COLO829 (cell line): ENCODE data around the gene BMPR1A.
A peak's percentile ranks its signal among the peaks of the same experiment; 100 is the strongest.
"Not testable (repeated sequence)": the region's sequence is repeated elsewhere in the genome, so short reads cannot be mapped to it uniquely, and the experiment has no call there.

Source experiments
- DNase-seq: peaks from one replicate; pipeline ENCODE4 v3.0.0; 2012; ENCODE audit warnings: low spot score

The BMPR1A gene

GRCh38 chr10:86888585-86889381 lies 132.4 kb downstream of the BMPR1A start:
- peak; percentile 57 for DNase-seq

- no peak for DNase-seq
Observed at GRCh38 chr10:86889997-86890396, 133.6 kb downstream of the BMPR1A start.

DNA sequence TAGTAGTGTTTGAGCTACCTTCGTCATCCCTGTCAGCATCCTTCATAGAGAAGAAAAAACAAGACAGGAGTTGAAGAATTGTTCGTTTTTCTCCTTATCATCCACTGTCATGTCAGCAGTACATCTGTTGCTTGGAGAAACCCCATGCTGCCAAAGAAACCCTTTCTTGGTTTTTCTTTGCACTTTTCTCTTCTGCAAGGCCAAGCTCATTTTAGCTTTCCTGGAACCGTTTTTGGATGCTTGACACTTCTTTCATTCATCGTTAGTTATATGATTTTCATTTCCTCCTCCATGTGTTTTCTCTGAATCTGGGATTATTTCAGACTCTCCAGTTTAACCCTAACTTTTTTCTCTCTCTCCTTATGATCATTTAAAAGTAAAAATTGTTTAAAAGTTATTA lies 142.1 kb downstream of the BMPR1A start:
- no peak for DNase-seq

DNA sequence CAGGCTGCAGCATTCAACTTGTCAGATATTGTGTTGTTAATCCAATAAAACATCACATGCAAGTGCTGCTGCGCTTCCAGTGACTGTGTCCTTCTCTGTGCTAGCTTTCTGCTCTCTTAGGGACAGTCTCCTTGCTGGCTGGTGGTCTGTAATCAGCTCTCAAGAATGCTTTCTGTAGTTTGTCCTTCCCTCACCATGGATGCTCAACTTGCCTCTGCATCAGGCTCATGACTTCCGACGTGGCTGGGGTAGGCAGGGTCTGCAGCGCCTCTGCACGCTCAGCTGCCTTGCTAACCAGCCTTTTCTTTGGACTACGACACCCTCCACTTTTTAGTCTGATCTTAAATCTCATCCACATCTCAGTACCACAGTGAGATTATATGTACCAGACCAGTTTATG lies 142.7 kb downstream of the BMPR1A start:
- no peak for DNase-seq

DNA sequence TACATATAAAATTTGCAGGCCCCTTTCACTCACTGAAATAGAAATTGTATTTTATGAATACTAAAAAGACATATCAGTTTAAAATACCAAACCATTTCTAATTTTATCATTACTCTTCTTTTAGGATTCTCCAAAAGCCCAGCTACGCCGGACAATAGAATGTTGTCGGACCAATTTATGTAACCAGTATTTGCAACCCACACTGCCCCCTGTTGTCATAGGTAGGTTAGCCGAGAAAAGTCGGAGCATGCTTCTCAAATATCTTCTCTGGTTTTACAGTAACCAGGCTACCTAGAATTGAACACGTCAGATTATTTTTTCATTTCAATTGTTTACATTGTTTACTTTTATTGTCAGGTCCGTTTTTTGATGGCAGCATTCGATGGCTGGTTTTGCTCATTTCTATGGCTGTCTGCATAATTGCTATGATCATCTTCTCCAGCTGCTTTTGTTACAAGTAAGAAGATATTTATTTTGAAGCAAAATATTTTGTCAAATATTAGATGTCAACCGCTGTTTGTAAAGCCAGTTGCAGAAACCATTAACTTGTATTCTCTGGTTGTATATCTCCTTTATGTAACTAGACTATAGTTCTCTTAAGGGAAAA lies 143.4 kb downstream of the BMPR1A start:
- peak; percentile 36 for DNase-seq

GRCh38 chr10:86900955-86901354 lies 144.5 kb downstream of the BMPR1A start:
- no peak for DNase-seq

- DNase-seq, result no peak
Observed at GRCh38 chr10:86904600-86904999, 148.2 kb downstream of the BMPR1A start.

GRCh38 chr10:86905429-86905828 lies 149.0 kb downstream of the BMPR1A start:
- no peak for DNase-seq

DNA sequence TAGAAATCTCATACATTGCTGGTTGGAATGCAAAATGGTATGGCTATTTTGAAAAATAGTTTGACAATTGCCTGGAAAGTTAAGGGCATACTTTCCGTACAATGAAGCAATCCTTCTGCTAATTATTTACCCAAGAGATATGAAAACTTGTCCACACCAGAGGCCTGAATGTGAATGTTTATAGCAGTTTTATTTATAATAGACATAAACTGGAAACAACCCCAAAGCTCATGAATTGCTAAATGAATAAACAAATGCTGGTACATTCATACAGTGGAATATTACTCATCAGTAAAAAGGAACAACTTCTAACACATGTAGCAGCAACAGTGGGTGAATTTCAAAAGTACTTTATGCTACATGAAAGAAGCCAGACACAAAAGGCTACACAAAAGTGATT lies 158.3 kb downstream of the BMPR1A start:
- DNase-seq, result no peak

DNA sequence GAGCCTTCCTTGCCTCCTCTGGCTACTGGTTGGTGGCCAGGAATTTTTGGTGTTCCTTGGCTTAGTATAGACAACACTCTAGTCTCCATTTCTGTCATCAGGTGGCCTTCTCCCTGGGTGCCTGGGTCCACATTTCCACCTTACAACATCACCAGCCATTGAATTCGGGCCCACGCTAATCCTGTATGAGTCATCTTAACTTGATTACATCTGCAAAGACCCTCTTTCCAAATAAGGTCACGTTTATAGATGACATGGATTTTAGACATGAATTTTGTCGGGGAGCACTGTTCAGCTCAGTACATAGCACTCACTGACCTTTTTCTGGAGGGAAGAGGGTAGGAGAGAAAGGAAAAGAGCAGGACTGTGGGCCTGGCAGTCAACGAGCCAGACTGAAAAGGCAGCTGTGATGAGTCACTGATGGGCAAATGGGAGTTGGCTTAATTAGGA lies 161.6 kb downstream of the BMPR1A start:
- no peak for DNase-seq

DNA sequence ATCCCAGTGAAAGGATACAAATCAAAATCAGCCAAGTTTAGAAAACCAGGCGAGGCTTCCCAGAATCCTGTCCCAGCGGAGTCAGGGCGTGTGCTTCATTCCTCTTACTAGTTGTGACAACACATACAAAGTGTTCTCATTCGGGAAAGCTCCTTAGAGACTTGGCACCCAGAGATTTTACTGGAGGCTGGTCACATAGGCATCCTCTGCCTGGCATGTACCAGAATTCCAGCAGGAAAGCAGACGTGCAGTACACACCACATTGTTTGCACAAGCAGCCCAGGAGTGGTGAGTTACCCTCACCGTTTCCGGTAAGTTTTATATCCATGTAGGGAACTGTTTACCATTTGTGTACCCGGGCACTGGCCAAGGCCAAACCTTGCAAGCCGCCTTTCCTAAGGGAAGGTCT lies 166.1 kb downstream of the BMPR1A start:
- DNase-seq, result no peak

- no peak for DNase-seq
Observed at GRCh38 chr10:86929468-86930380, 173.3 kb downstream of the BMPR1A start.

DNA sequence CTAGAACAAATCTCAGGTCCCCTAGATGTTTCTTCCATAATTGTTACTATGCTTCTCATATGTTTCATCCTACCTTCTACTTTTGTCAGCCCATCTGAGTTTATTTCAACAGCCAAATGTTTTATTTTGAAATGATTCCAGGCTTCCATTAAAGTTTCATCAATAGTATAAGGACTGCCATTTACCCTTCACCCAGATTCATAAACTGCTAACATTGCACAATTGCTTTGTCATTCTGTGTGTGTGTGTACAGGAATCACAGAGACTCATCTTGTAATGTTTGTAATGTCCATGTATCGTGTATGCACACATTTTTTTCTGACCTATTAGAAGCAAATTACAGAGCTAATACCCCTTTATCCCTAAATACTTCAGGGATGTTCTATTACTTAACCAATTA lies 175.5 kb downstream of the BMPR1A start:
- no peak for DNase-seq

DNA sequence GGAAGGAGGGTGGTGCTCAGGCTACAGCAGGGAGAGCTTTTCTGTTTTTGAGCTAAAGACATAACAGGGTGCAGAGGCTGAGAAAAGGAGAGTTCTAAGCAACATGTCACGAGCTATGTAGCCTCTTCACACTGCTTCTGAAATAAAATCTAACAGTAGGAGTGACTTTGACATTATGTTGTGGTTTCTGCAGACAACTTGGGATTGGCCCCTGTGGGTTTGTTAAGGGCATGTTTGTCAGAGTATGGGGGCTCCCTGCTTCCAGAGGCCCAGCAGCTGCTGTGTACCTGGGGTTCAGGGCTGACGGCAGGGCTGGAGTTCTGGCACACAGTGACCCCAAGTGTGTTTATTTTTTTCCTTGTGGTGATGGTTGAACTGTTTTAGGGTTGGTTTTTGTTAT lies 176.3 kb downstream of the BMPR1A start:
- DNase-seq, result no peak

DNA sequence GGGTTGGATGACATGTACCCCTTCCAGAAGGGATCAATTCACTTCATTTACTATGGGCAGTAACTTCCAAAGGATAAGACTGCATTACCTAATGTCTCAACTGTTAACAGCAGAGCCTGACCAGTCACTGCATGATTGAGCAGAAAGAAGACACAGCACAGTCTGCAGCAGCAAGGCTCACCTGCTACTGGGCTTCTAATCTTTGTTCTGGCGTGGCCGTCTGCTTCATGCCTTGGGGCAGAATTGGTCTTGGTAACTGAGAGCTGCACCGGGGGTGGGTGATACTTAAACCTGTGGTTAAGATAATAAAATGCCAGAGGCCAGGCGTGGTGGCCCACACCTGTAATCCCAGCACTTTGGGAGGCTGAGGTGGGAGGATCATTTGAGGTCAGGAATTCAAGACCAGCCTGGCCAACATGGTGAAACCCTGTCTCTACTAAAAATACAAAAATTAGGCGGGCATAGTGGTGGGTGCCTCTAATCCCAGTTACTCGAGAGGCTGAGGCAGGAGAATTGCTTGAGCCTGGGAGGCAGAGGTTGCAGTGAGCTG lies 177.8 kb downstream of the BMPR1A start:
- not testable (repeated sequence) for DNase-seq

GRCh38 chr10:86936661-86937501 lies 180.5 kb downstream of the BMPR1A start:
- no peak for DNase-seq

- no peak for DNase-seq
Observed at GRCh38 chr10:86937502-86938154, 181.2 kb downstream of the BMPR1A start.

DNA sequence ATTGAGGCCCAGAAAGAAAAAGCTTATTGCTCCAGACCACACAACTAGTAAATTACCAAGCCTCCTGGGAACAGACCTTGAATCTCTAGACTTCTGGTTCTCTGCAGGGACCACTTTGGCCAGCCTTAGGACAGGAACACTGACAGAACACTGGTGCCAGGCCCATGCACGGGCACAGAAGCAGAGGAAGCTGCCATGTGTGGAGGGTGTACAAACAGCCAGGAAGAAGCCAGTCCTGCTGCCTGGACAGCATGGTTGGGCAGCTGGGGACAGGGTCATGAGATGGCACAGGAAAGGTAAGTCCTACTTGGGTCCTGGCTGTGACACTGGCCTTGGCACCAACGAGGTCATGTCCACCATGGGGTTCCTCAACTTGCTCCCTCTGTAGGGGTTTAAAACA lies 181.8 kb downstream of the BMPR1A start:
- DNase-seq, result no peak

- DNase-seq, result not testable (repeated sequence)
Observed at GRCh38 chr10:86940076-86940475, 183.7 kb downstream of the BMPR1A start.

GRCh38 chr10:86940677-86941076 lies 184.3 kb downstream of the BMPR1A start:
- no peak for DNase-seq

- no peak for DNase-seq
Observed at GRCh38 chr10:86941426-86941825, 185.0 kb downstream of the BMPR1A start.
